HG03095 (cell line): ENCODE measurements around the gene SPATA2.
A peak's percentile ranks its signal among the peaks of the same experiment; 100 is the strongest.
"Not testable (repeated sequence)": the region's sequence is repeated elsewhere in the genome, so short reads cannot be mapped to it uniquely, and the experiment has no call there.

Experiments
- ATAC-seq: cut with Tn5 transposase; IDR thresholded peaks from one replicate; pipeline ENCODE4 v1.9.1; 2021; ENCODE audit warnings: moderate library complexity; ENCODE audit not compliant: unreplicated experiment

SPATA2 gene, protein sequence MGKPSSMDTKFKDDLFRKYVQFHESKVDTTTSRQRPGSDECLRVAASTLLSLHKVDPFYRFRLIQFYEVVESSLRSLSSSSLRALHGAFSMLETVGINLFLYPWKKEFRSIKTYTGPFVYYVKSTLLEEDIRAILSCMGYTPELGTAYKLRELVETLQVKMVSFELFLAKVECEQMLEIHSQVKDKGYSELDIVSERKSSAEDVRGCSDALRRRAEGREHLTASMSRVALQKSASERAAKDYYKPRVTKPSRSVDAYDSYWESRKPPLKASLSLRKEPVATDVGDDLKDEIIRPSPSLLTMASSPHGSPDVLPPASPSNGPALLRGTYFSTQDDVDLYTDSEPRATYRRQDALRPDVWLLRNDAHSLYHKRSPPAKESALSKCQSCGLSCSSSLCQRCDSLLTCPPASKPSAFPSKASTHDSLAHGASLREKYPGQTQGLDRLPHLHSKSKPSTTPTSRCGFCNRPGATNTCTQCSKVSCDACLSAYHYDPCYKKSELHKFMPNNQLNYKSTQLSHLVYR

DNA sequence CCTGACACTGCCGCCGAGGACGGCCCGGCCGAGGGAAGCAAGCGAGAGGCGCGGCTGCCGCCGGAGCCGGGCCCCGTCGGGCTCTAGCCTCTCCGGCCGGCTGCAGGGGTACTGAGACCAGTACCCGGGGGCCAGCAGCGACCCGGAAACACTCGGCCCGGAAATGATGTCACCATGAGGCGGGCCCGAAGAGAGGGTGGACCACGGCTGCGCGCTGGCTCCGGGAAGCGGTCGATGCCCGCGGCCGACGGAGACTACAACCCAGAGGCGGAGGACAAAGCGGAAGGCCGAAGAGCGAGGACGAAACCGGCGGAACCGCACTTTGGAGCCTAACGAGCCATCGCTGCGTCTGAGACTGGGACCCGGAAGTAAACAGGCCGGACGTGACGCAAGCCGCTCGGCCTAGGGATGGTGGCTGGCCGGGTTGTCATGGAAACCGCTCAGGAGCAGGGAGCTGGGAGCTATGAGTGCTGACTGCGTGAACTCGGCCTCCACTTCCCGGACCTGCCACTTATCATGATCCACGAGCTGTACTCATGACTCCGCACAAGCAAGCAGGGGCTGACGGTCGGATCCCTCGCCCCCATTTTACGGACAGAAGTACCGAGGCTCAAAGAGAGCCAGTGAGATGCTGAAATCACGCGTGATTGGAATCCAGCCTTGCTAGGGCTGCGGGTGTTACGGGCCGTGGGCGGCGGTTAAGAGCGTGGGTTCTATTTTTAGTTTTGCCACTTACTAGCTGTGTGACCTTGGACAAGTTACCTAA, at the start of gene SPATA2:
TSS of gene SPATA2 (minus strand) at position 150 of the 766 bp plus-strand sequence. CDS start 7,039 bp downstream, outside the sequence.
- peak; percentile 70 for ATAC-seq

DNA sequence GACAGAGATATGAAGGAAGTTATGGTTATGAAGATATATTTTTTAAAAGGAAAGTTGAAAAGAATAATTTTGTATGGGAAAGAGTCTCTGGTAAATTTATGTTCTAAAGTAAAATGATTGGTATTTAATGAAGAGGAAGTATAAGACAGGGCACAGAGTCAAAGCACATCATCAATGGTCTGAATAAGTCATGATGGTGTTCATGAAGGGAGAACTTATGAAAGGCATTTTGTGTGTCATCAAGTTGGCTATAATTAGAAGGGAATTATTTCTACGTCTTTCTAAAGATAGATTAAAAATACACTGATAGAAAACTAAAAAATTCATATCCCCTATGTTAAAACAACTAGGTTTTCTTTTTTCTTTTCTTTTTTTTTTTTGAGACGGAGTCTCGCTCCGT, 46.1 kb upstream of the SPATA2 start:
- ATAC-seq = no peak

GRCh38 chr20:49957089-49957938, 42.0 kb upstream of the SPATA2 start:
- not testable (repeated sequence) for ATAC-seq

DNA sequence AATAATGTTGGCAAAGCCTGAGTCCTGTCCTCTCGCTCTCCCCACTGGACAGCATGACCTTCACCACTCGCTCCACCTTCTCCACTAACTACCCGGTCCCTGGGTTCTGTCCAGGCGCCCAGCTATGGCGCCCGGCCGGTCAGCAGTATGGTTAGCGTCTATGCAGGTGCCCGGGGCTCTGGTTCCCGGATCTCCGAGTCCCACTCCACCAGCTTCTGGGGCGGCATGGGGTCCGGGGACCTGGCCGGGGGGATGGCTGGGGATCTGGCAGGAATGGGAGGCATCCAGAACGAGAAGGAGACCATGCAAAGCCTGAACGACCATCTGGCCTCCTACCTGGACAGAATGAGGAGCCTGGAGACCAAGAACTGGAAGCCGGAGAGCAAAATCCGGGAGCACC, 41.4 kb upstream of the SPATA2 start:
- ATAC-seq = no peak

GRCh38 chr20:49955830-49956396, 40.6 kb upstream of the SPATA2 start:
- ATAC-seq = not testable (repeated sequence)

DNA sequence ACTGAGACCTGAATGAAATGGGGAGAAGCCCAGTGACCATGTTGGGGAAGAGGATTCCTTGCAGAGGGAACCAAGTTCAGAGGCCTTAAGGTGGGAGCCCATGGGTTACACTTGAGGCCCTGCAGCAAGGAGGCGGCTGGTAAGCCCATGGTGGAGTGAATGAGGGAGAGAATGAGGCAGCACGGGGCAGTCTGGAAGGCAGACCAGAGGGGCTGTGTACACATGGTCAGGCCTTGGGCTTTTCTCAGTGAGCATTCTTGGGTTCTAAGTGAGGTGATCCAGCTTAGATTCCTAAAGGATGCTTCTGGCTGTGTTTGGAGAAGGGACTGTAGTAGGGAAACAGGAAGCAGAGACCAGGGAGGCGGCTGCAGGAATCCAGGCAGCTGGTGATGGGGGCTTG, 39.8 kb upstream of the SPATA2 start:
- ATAC-seq = no peak

- no peak for ATAC-seq
Measured at GRCh38 chr20:49951151-49951550, 35.8 kb upstream of the SPATA2 start.

- ATAC-seq = no peak
Measured at GRCh38 chr20:49948809-49949507, 33.6 kb upstream of the SPATA2 start.

GRCh38 chr20:49948178-49948577, 32.8 kb upstream of the SPATA2 start:
- no peak for ATAC-seq

DNA sequence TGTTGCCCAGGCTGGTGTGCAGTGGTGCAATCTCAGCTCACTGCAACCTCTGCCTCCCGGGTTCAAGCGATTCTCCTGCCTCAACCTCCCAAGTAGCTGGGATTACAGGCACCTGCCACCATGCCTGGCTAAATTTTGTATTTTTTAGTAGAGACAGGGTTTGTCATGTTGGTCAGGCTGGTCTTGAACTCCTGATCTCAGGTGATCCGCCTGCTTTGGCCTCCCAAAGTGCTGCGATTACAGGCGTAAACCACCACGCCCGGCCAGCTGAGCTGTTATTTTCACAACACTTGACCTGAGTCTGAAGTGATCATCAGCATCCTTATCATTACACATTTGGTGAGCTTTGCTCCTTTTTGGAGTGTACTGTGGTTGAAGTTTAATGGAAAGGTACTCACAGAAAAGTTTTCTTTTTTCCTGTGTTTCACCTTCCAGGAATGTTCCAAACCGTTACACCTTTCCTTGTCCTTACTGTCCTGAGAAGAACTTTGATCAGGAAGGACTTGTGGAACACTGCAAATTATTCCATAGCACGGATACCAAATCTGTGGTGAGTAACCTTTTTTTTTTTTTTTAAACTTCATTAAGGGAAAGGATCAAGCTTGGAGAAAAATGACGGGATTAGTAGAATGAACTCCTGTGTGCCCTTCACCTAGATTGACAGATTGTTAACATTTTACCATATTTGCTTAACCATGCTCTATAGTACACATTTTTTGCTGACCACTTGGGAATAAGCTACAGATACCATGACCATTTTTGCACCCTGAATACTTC, 30.6 kb upstream of the SPATA2 start:
- ATAC-seq = no peak

GRCh38 chr20:49945306-49945700, 30.0 kb upstream of the SPATA2 start:
- no peak for ATAC-seq

DNA sequence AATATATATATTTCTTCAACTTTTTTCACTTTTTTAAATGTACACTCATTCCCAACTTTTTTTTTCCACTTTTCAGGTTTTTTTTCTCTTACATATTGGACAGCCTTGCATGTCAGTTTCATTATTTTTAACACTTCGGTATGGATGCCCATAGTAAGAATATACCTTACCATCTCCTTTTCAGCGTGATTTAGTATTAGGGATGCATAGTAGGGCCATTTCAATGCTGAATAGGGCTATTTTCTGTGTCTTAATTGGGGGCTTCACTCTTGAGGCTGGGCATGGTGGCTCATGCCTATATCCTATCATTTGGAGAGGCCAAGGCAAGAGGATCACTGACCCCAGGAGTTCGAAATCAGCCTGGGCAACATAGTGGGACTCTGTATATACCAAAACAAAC, 27.6 kb upstream of the SPATA2 start:
- ATAC-seq = no peak

- ATAC-seq = no peak
Measured at GRCh38 chr20:49942303-49942702, 27.0 kb upstream of the SPATA2 start.

DNA sequence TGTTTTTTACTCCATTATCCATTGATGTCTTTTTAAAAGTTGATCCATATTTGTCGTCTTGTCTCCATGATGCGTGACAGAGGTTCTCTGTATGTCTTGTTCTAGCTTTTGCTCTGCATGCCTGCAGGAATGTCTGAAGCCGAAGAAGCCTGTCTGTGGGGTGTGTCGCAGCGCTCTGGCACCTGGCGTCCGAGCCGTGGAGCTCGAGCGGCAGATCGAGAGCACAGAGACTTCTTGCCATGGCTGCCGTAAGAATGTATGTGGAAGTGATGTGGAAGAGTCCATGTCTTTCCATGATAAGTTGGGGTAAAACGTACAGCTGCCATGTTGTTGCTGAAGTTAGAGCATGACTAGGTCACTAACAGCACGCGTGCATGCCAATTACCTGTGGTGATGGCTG, 26.1 kb upstream of the SPATA2 start:
- ATAC-seq = no peak

- no peak for ATAC-seq
Measured at GRCh38 chr20:49938173-49939163, 23.1 kb upstream of the SPATA2 start.

DNA sequence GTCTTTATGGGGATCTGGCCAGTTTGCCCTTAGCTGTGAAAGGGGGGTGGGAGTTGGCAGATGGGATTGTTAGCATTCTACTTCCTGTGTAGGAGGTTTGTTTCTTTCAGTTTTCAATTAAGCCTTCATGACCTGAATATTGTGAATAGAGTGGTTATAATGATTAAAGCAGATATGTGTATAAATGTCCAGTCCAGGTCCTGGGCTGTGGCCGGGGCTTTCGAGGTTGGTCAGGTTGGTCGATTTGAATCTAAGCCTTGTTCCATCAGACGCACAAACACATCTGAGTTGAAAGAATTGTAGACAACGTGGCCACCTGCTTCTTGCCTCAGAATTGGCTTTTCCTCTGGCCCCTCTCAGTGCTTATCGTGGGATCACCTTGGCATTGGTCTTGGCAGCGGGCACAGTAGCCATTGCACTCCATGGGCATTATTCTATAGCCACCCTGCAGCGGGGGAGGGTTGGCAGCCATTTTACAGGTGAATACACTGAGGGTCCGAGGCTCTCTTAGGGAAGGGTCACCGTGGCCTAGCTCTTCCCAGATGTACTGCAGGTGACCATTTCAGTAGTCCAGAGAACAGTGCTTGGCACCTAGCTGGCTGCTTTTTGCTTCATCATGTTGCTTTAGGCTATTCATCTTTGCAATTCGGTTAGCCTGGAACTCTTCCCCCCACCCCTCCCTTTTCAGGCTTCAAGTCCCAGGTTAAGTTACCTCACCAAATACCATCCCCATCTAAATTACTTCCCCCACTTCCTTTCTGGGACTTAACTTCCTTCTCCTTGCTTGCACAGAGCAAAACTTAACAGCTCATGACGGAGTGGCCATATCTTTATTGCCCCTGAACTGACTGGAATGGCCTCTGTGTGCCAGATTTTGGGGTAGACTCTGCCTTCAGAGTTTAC, 21.9 kb upstream of the SPATA2 start:
- no peak for ATAC-seq
